HG03575 (cell line): ENCODE measurements around the gene MATR3.
"Not testable (repeated sequence)": the region's sequence is repeated elsewhere in the genome, so short reads cannot be mapped to it uniquely, and the experiment has no call there.

Source experiments
- ATAC-seq: cut with Tn5 transposase; IDR thresholded peaks from one replicate; pipeline ENCODE4 v1.9.1; 2021; ENCODE audit not compliant: unreplicated experiment, insufficient number of reproducible peaks, low FRiP score; ENCODE audit errors: extremely low read depth

Gene MATR3

GRCh38 chr5:139293507-139294373 lies at the start of gene MATR3:
TSS of gene MATR3 (plus strand) at chr5:139293740. CDS start at chr5:139307416, 13,676 bp downstream.
- no peak for ATAC-seq

GRCh38 chr5:139245637-139246339 lies 47.8 kb upstream of the MATR3 start:
- no peak for ATAC-seq

GRCh38 chr5:139246394-139246793 lies 47.1 kb upstream of the MATR3 start:
- no peak for ATAC-seq

GRCh38 chr5:139248826-139249453 lies 44.6 kb upstream of the MATR3 start:
- no peak for ATAC-seq

GRCh38 chr5:139251281-139251687 lies 42.3 kb upstream of the MATR3 start:
- no peak for ATAC-seq

- no peak for ATAC-seq
Measured at GRCh38 chr5:139251695-139252288, 41.7 kb upstream of the MATR3 start.

- ATAC-seq: no peak
Measured at GRCh38 chr5:139253115-139253514, 40.4 kb upstream of the MATR3 start.

- no peak for ATAC-seq
Measured at GRCh38 chr5:139256820-139257219, 36.7 kb upstream of the MATR3 start.

GRCh38 chr5:139262059-139262741 lies 31.3 kb upstream of the MATR3 start:
- ATAC-seq: no peak

GRCh38 chr5:139262742-139263445 lies 30.6 kb upstream of the MATR3 start:
- ATAC-seq: no peak

GRCh38 chr5:139263536-139263935 lies 30.0 kb upstream of the MATR3 start:
- ATAC-seq: no peak

- ATAC-seq: no peak
Measured at GRCh38 chr5:139263946-139264345, 29.6 kb upstream of the MATR3 start.

GRCh38 chr5:139265001-139265400 lies 28.5 kb upstream of the MATR3 start:
- no peak for ATAC-seq

- no peak for ATAC-seq
Measured at GRCh38 chr5:139266236-139266635, 27.3 kb upstream of the MATR3 start.

GRCh38 chr5:139267481-139267880 lies 26.1 kb upstream of the MATR3 start:
- ATAC-seq: no peak

- ATAC-seq: no peak
Measured at GRCh38 chr5:139268364-139269202, 25.0 kb upstream of the MATR3 start.

- ATAC-seq: not testable (repeated sequence)
Measured at GRCh38 chr5:139270718-139271117, 22.8 kb upstream of the MATR3 start.
